COLO829 (cell line): Measurements from ENCODE around the gene UNC5A.
A peak's percentile ranks its signal among the peaks of the same experiment; 100 is the strongest.

Experiments used
- DNase-seq: peaks from one replicate; pipeline ENCODE4 v3.0.0; 2012; ENCODE audit warnings: low spot score

UNC5A gene

DNA sequence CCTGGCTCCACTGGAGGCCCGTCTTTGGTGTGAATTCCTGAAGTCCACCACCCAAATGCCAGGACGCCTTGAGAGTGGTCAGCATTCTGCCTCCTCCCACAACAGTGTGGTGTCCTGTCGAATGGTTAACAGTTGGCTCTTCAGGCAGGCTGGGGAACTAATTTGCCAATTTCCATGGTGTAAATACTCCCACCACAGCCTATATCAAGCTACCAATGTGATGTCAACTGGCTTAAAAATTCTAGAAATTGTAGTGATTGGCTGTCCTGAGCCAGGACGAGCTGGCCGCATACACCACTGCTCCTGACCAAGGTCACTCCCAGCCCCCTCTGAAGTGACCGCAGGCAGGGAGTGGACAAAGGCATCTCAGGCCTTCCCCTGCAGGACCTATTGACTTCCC is 11.1 kb downstream of the UNC5A start:
- DNase-seq, result no peak

DNA sequence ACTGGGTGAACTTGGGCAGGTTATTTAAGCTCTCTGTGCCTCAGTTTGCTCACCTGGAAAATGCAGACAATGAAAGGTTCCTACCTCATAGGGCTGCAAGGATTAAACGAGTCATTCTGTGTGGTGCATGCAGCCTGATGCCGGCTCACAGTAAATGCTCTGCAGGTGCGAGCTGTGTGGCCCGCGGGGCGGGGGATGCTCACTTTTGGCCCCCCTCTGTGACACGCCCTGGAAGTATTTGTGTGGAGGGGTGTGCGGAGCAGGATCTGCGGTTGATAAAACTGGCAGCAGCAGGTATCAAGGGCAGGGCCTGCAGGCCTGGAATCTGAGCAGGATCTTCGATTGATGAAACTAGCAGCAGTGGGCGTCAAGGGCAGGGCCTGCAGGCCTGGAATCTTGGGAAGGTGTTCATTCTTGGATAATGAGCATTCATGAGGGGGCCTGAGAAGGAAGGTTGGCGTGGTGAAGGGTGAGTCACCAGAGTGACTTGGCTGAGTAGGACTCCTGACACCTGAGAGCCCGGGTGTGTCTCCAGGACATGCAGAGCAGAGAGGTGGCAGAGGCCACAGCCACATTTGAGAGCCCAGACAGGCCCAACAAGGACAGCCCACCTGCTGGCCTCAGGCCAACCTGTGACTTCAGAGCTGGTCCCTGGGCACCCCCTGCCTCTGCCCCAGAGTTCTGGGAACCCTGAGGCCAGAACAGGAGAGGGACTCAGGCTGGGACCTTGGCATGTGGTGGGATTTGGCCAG is 11.9 kb downstream of the UNC5A start:
- DNase-seq, result no peak

DNA sequence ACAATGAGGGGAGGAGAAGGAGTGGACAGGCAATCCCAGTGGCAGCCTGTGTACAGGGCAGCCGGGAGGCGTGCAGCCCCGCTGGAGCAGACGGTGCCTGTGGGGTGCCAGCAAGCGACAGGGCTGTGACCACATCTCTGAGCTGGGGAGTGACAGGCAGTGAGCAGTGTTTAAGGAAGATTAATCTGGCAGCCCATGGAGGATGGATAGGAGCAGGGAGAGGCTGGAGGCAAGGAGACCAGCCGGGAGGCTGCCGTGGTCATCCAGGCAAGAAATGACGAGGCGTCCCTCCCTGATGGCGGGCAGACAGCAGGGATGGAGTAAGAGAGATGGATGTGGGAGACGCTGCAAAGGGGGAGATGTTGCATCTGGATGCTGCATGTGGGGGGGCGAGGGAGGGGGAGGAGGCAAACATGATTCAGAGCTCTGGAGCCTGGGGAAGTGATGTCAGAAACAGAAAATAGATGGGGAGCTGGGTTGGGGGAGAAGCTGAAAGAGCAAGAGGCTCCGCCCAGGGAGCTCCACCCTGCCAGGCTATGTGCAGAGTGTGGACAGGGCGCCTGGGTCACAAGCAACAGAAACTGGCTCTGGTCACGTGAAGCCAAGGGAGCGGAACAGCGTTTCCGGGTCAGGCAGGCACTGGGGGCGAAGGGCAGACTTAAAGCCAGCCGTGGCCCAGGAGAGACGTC is 12.6 kb downstream of the UNC5A start:
- DNase-seq, result no peak

DNA sequence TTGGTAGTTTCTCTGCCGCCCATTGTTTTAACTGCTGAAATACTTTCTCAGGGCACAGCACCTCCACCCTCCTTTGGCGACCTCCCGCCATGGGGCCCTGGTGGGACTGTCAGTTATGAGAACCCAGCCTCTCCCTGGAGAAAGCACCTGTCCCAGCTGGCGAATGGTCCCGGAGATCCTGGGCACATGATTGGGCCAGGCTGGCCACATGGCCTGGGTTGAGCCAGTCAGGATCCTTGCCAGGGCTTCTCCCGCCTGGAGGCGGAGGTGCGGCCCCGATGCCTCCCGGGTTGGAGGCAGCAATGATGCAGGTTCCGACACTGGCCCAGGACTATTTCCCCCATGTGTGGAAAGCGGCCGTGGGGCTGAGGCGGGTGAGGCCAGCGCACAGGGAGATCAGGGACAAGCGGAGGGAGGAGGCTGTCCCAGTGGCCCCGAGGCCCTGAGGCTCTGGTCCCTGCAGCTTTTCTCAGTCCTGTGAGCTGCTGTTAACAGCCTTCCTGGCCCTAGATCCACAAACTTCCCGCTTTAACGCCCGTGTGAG is 13.6 kb downstream of the UNC5A start:
- no peak for DNase-seq

DNA sequence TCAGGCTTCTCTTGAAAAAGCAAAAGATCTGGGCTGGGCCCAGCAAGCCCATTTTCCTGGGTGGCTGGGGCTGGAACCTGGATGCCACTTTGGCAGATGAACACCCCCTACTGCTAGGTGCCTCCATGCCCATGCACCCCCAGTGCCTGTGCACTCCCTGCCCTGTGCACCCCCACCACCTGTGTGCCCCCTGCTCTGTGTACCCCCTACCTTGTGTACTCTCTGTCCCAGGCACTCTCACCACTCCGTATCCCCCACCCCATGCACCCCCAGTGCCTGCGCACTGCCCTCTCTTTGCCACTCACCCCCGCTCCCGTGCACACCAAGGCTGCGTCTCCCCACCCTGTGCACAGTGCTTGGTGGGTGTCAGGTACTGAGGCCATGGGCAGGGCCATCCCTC is 14.2 kb downstream of the UNC5A start:
- DNase-seq, result no peak

DNA sequence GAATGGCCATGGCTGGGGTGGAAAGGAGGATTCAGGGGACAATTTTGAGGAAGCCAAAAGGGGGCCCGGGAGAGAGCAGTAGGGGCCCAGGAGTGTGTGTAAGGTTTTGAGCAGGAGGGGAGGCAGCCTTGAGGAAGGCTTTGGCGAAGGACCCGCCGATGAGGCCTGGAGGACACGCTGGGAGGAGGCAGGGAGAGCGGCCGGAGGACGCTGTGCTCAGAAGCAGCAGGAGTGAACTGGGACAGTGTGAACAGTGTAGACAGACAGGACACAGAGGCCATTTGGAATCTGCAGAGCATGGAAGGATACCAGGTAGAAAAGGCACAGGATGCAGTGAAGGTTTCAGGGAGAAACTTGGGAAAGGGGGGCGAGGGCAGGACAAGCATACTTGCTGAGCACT is 14.9 kb downstream of the UNC5A start:
- no peak for DNase-seq

DNA sequence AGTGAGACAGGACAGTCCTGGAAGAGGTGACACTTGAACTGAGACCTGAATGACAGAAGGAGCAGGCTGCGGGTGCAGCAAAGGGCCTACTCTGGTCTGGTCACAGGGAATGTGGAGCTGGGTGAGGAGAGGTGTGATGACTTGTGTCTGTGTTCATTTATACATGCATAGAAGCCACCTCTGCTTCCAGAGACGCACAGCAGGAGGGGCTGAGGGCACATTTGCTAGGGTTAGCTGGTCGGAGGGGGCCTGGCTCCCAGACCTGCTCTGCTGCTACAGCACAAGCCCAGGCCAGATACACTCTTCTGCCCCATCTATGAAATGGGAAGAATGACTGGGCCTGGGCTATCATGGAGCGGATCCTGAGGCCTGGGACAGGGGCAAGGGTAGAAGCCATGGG is 15.6 kb downstream of the UNC5A start:
- no peak for DNase-seq

DNA sequence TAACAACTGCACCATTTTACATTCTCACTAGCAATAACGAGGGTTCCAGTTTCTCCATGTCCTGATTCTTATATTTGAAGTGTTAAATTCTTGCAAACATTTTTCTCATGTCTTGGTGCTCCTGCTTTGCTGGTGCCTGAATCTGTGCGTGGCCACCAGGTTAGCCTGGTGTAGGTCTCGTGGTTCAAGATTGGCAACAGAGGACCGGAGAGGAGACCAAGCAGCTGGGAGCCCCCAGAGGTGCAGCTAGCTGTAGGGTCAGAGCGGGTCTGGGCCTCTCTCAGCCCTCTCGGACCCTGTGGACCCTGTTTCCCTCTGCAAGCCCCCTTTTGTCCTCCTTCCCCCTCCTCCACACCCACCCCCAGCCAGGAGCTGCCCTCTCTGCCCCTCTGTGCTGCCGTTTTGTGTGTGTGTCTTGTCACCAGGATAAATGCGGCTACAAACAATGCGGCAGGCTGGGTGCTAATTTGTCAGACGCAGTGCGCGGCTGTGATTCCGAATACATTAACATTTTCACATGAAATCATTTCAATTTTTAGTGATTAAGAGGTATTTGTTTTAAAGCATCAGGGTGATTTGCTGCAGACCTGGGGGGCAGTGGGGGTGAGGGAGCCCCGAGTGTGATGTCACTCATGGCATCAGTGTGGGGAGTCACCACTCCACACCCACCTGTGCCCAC is 17.5 kb downstream of the UNC5A start:
- DNase-seq, result no peak

DNA sequence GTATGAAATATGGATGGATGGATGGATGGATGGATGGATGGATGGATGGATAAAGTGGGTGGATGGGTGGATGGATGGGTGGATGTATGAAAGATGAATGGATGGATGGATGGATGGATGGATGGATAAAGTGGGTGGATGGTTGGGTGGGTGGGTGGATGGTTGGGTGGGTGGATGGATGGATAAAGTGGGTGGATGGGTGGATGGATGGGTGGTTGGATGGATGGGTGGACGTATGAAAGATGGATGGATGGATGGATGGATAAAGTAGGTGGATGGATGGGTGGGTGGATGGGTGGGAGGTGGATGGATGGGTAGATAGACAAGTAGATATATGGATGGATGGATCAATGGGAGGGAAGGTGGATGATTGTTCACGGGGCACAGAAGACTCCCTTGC is 19.0 kb downstream of the UNC5A start:
- no peak for DNase-seq

DNA sequence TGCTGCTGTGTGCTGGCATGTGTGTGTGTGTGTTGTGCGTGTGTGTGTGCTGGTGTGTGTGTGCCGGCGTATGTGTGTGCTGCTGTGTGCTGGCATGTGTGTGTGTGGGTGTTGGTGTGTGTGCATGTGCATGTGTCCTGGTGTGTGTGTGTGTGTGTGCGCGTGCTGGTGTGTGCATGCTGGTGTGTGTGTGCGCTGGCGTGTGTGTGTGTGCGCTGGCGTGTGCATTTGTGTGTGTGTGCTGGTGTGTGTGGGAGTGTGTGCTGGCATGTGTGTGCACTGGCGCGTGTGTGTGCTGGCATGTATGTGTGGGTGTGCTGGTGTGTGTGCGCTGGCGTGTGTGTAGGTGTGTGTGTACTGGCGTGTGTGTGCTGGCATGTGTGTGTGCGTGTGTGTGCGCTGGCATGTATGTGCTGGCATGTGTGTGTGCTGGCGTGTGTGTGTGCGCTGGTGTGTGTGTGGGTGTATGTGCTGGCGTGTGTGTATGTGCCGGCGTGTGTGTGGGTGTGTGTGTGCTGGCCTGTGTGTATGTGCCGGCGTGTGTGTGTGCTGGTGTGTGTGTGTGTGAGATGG is 20.1 kb downstream of the UNC5A start:
- no peak for DNase-seq

DNA sequence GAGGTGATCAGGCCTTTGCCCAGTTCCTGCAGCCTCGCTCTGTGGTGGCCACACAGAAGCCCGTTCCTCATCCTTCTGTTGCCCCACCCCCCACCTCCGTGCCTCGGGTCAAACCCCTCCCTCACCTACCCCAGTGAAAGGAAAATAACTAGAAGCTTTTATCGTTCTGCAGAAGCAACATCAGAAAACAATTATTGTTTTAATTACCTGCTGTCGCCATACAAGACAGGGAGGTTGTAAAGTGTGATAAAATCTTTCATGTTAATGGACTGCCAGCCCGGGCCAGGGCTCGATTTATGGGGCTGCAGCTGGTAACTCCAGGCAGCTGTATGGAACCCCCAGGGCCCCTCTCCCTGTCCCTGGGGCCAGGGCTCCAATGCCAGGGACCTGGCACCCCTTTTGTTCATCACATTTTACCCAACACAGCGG is 20.6 kb downstream of the UNC5A start:
- DNase-seq, result no peak

DNA sequence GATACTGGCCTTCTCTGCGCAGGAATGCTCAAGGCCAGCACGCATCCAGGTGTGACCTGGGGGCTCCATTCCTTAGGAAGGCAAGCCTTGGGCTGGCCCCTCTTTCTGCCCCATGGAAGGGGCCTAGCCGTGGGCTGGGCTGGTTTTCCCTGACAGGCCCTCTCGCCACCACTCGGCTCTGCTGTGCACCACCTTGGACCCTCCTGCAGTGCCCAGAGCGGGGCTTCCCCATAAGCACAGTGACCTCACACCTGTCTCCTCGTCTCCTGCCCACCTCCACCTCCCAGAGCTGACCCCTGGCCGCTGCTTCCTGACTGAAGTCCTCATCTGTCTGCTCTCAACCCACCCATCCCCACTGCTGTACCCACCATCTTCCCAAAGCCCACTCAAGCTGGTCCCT is 21.1 kb downstream of the UNC5A start:
- no peak for DNase-seq

DNA sequence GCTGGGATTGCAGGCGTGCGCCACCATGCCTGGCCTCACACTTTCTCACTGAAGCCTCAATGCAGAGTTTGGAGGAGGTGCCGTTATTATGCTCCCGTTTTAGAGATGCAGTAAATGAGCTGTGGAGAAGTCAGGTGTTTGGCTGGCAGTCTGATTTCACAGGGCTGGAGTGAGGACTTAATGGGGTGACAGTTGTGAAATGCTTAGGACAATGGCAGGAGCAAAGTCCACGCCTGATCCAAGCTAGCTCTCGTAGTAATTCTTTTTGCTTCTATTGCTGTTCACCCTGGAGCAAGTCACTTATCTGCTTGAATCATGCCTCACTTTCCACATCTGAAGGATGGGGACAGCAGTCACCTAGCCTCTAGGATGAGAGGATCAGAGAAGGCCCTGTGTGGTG is 21.8 kb downstream of the UNC5A start:
- no peak for DNase-seq

DNA sequence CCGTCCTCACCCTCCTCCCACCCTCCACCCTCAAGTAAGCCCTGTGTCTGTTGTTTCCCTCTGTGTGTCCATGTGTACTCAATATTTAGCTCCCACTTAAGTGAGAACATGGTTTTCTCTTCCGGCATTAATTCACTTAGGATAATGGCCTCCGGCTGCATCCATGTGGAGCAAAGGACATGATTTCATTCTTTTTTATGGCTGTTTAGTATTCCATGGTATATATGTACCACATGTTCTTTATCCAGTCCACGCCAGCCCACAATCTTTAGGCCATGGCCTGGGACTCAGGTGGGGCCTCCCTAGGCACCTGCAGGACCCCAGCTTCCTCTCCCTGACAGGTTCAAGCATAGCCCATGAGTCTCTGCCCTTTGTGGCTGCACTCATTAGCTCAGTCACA is 22.9 kb downstream of the UNC5A start:
- no peak for DNase-seq

DNA sequence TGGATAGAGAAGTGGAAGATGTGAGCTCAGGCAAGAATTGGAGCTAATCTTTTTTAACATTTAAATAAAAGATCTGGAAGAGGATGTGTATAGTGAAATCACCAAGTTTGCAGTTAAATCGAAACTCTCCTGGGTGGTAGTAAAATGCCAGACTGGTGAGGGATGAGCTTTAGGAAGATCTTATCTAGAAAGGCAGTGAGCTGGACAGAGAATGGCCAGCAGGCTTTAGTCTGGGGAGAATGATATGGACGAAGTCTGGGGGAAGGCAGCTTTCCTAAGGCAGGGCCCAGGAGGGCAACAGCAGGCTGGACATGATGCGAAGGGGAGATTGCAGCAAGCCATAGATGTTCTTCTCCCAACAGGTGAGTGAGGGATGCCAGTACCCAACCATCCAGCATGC is 25.6 kb downstream of the UNC5A start:
- no peak for DNase-seq

DNA sequence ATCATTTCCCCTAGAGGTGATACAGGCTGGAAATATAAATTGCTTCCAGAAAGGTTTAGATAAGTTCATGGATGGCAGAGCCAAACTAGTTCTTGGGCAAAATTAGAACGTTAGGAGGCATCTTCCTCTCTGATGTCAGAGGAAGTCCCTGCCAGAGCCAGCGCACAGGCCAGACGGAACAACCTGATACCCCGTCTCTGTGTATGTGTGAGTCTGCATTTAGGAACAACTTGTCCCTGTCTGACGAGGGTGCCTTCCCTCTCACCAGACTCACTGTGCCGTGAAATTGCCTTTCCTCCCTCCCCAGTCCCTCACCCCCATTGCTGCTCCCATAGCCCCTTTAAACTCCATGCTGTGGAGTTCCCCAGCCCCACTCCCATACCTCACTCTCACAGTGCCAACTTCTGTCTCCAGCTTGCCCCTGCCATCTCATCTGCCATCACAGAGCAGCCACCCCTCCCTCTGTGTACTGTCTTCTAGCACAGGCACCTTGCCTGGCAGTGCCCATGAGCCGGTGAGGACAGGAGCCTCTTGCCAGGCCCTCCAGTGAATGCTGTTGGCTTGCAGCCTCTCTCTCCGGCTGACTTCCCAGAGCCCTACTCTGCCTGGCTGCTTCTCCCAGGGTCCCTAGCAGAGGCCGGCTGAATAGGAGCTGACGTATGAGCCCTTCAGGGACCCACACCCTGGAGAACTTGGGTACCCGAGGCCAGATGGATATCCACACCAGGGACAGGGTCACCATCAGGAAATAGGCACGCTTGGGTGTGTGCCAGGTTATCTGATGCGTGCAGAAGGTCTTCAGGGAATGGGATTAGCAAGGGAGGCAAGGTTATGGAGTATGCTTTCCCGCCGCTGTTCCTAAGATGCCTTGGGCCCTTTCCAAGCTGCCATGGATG is 26.7 kb downstream of the UNC5A start:
- DNase-seq, result no peak

DNA sequence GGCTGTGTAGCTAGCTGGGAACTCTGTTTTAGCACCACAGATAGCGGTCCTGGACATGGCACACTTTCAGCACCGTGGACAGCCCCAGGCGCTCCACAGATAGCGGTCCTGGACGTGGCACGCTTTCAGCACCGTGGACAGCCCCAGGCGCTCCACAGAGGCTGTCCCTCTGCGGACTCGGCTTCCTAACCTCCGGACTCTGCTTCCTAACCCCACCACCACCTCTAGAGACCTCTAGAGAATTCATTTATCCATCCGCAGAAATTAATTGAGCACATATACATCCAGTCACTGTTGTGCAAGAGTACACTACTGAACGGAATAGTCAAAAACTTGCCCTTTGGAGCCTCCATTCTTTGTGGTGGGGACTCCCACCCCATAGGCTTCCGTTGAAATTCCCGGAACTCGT is 27.4 kb downstream of the UNC5A start:
- peak; percentile 40 for DNase-seq

DNA sequence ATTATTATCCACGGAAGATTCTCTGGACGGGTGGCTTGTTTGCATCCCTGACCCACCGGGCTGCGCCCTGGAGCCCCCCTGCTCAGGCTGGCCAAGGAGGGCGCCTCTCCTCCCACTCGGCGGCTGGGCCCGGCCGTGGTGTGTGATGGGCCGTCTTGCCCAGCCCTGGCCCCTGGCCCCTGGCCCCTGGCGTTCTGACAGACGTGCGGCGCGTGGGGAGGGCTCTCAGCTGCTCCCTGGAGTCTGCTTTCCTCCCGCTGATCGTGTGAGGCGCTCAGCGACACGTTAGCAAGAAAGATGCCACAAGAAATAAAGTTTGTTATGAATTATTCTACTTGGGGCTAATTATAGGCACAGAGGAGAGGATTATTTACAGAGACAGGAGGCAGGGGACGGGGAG is 33.3 kb downstream of the UNC5A start:
- DNase-seq, result no peak

DNA sequence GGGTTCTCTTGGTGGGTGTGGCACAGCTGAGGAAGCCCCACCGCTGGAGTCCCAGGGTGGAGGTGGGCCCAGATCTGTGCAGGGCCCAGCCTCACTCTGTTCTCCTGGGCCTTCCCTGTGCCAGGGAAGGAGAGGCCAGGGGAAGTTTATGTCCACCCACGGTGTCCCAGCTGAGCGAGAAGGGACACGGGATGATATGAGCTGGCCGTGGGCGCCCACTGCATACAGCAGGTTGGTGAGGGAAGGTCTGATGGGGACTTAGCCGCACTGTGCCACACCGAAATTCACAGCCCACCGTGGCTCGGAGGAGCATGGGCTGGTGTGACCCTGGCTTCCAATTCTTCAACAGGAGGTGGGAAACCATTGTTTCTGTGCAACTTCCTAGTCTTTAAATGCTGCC is 33.9 kb downstream of the UNC5A start:
- DNase-seq, result no peak

DNA sequence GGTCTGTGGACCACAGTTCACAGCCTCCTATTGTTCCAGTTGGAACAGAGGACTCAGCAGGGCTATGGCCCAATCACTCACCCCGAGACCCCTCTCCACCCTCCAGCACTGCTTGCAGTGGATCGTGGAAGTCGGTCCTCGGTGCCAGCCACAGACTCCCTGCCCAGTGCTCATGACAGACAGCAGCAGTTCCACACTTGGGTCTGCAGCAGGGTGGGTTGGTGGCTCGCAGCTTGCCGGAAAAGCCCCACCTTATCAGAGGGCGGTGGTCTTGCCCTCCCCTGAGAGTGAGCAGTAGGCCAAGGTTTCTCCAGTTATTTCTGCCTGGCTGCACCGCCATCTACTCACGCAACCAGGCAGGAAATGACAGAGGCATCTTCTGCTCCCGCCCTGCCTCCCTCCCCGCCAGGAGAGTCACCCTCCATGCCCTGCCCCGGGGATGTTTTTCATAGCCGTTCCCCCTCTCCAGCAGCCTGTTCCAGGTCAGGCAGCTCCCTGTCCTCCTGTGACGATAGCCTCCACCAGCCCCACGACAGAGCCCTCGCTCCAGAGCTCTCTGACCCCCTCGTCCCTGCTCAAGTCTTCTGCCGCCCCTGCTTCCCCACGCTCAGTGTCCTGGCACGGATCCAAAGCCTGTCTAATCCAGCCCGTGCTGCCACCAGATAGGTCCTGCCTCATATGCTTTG is 34.5 kb downstream of the UNC5A start:
- no peak for DNase-seq

DNA sequence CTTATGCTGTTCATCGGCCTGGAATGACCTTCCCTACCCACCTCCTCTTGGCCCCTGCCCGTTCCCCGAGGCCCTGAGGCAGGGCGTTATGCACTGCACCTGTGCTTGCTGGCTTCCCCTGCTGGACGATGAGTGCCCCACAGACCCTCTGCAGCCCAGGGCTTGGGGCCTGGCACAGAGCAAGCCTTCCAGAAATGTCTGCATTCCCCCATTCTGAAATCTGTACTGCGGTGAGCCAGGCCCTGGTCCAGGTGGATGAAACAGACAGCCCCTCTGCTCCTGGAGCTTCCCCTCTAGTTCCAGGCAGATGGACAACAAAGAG is 35.0 kb downstream of the UNC5A start:
- no peak for DNase-seq
